Smooth muscle cell of the brain vasculature (primary cell): ENCODE data around the gene COL4A6.
"Not testable (repeated sequence)": the region's sequence is repeated elsewhere in the genome, so short reads cannot be mapped to it uniquely, and the experiment has no call there.

ENCODE experiments used
- DNase-seq: peaks from one replicate; pipeline ENCODE4 v3.0.0-alpha.2; 2012; ENCODE audit warnings: low read depth, low spot score

The COL4A6 gene

DNA sequence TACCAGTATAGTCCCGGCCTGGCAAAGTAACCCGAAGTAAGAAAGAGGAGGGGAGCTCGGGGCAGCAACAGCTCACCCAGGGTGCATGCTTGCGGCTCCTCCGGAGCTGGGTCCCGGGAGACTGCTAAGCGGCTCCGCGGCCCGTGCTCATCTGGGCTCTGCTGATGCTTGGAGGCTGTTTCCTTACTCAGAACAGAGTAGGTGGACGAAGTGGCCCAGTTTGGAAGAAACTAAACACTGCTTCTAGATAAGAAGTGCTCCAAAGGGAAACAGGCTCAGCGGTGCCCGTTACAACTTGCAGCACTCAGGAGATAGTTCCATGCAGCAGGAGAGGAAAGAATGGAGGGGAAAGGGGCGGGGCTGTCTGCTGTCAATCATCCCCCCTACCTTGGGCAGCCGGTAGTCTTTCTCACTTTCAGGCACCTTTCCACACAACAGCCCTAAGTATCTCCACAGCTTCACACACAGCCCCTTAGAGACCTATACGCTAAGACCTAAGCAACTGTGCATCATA, at the start of gene COL4A6:
TSS of gene COL4A6 (minus strand) at position 313 of the 514 bp plus-strand sequence. CDS start at position 87, 226 bp downstream.
- no peak for DNase-seq

DNA sequence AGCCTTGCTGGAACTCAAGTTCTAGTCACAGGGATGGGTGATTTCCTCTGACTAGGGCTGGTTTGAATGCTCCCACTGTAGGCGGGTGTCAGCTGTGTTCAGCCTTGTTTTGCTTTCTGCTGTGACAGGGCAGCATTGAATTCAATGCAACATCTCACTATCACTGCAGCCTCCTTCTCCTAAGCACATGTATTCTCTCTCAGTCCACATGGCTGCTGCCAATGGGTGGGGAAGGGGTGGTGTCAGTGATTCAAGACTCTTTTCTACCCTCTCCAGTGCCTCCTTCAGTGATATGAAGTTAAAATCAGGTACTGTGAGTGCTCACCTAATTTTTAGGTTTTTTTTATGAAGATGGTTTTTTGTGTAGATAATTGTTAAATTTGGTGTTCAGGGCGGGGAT, 47.7 kb upstream of the COL4A6 start:
- no peak for DNase-seq

DNA sequence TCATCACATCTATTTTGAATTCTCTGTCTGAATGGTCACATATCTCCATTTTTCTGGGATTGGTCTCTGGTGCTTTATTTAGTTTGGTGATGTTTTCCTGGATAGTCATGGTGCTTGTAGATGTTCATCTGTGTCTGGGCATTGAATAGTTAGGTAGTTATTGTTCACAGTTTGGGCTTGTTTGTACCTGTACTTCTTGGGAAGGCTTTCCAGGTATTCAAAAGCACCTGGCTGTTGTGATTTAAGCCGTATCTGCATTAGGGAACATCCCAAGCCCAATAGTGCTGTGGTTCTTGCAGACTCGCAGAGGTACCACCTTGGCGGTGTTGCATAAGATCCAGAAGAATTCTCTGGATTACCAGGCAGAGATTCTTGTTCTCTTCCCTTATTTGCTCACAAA, 46.0 kb upstream of the COL4A6 start:
- no peak for DNase-seq

DNA sequence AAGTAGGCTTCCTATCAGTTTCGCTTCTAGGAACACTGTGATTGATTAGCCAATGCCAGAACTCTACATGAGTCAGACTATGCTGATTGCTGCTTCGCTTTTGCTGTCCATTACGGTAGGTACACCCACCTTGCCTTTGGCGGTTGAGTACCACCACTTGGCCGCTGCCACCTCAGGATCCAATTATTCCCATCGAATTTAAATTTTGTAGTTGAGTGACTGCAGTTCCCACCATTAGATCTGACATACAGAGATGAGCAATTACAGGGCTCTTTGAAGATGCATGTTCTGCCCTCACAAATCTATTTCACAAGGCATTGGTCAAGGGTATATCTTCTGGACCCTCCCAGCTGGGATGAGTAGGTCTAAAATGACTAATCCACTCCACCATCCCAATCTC, 43.3 kb upstream of the COL4A6 start:
- DNase-seq = not testable (repeated sequence)

DNA sequence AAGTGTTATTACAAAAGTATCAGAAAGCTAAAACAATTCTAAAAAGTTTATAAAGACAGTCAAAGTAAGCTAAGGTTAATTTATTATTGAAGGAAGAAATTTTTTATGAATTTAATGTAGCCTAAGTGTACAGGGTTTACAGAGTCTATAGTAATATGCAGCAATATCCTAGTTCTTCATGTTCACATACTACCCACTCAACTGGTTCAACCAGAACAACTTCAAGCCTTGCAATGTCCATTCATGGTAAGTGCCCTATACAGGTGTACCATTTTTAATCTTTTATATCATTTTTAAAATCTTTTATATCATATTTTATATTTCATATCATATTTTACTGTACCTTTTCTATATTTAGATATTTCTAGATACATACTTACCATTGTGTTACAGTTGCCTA, 35.8 kb upstream of the COL4A6 start:
- no peak for DNase-seq

DNA sequence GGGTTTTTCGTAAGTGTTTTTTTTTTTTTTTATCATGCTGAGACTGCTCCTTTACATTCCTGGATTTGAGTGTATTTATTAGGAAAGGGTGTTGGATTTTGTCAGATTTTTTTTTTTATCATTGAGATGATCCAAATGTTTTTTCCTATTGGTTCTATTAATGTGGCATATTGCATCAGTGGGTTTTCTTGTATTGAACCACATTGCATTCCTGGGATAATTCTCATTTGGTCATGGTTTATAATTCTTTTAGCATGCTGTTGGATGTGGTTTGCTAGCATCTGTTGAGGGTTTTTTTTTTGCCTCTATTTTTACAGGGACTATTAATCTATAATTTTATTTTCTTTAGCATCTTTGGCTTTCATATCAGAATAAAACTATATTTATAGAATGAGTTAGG, 30.3 kb upstream of the COL4A6 start:
- DNase-seq = no peak

DNA sequence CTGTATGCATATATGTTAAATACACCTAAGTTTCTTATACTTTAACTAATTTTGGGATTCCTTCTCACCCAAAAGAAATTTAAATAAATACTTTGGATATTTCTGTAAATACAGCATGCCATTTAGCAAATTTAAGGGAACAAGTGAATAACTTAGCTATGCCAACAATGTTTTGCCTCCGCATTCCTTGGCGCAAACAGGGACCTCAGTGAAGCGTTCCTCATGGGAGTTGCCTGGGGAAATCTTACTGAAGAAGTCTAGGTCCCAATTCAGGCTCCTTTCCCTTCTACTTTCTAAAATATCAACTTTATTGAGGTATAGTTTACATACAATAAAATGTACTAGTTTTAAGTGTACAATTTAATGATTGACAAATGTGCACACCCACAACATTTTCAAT, 26.4 kb upstream of the COL4A6 start:
- no peak for DNase-seq

DNA sequence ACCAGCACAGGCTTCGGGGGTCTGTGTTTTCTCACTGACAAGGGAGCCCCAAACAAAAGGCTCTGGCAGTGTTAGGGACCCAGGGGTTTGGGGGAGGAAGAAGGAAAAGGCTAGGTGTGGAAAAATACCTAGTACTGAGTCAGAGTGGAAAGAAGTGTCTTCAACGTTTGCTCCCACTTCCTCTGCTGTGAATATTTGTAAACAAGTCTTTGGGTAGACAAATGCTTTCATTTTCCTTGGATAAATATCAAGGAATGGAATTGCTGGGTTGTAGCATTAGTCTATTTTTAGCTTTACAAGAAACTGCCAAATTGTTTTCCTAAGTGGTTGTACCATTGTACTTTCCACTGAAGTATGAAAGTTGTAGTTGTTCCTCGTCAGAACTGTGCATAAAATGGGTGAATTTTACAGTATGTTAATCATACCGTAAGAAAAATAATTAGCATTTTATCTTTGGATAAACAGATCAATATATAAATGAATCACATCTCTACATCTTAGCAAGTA, 18.8 kb upstream of the COL4A6 start:
- DNase-seq = no peak

DNA sequence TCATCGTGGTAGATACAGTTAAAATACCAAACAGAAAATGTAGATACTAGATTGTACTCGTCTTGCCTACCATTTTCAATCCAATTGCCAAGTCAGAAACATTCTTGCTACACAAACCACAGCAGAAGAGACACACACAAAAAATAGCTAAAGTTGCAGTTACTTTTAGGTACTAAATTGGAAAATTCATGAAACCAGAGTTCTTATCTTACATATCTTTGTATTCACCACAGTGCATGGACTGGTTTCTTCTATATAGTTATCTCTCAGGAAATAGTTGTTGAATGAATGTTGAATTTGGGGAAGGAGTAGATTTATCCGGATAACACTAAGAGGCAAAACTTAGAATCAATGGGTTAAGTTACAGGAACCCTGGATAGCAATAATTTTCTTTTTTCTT, 15.6 kb upstream of the COL4A6 start:
- DNase-seq = no peak

DNA sequence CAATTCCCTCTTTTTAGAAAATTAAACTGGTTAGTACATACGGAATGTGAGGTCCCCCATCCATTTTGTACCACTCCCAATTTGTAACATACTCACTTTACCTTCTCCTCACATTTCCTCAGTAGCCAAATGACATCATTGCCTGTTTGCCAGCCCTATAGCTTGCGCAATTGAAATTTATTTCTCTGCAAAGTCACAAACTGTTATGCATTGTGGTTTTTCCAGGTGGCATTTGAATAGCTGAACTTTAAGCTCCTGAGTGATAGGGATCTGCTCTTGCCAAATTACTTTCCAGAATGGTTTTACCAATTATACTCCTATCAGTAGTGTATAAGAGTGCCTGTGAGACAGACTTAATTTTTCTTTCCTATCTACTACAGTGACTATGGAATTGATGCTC, 9.1 kb upstream of the COL4A6 start:
- no peak for DNase-seq

DNA sequence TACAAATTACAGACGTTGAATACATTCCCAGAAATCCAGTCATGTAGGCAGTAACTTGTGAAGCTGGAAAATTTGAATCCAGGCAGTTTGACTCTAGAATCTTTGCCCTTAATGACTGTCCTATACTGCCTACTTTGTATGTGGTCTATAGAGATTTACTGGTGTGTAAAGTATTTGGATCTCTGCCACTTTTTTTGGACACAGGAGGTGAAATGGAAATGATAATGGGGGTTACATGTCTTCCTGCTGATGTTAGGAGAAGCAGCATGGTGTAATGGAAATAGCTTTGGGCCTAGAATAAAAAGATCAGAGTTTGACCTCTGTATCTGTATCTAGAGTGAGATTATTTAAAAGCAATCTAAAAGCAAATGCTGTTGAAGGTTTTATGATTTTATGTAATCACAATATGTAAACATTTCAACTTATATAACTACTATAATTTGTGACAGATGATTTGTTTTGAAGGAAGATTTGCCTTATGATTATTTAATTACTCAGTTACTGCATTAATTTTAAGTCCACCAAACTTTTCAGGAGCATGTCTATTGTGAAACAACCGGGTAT, 4.8 kb upstream of the COL4A6 start:
- no peak for DNase-seq

DNA sequence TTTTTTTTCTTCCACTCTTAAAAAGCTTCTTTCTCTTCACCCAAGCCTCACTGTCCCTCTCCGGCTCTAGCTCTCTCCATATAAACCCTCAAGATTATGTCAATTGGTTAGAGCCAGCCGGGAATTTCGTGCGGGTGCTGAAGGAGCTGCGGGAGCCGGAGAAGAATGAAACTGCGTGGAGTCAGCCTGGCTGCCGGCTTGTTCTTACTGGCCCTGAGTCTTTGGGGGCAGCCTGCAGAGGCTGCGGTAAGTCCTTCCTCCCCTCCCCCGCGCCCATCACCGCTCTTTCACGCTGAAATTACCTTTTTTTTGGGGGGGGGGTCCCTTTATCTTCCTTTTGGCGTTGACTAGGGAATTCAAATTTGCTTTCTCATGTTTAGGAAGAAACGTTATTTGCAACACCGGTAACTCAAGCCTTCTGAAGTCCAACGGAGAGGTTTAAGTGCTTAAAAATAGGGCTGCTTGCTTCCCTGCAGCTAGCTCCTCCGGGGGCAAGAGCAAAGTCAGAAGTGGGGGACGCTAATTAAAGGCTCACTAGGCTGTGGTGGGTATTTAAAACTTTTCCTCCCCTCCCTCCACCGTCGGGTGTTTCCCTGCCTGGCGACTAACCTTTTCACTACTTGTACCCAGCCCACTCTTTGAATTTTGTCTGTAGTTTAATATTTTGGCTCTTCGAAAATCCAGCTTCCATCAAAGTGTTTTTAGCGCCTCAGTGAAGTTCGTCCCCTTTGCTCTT, 1.9 kb upstream of the COL4A6 start:
- DNase-seq = no peak

DNA sequence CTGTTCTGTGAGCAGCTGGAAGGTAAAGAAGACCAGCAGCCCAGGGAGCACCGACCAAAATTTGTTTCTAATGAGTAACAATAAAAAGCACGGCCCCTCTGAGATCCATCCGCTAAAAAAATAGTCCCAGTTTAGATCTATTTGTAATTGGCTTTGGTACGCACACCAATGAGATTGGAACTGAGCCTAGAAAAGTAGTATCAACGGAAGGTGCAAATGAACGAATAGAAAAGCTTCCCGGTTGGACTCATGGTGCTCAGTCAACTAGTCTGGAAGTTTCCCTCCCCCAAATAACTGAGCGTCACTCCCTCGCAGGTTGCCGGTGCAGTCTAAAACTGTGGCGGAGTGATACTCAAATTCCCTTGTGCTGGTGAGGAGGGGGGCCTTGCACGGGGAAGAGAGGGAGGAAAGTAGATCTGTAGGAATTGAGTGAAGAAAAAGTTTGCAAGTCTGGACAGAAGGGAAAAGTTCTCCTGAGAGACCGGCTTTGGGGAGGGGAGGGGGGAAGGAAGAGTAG, 1.3 kb upstream of the COL4A6 start, which contains the start of gene COL4A5:
TSS of gene COL4A5 (plus strand) at position 413 of the 517 bp plus-strand sequence. CDS start 288 bp downstream, outside the sequence.
- DNase-seq = peak; percentile 43

DNA sequence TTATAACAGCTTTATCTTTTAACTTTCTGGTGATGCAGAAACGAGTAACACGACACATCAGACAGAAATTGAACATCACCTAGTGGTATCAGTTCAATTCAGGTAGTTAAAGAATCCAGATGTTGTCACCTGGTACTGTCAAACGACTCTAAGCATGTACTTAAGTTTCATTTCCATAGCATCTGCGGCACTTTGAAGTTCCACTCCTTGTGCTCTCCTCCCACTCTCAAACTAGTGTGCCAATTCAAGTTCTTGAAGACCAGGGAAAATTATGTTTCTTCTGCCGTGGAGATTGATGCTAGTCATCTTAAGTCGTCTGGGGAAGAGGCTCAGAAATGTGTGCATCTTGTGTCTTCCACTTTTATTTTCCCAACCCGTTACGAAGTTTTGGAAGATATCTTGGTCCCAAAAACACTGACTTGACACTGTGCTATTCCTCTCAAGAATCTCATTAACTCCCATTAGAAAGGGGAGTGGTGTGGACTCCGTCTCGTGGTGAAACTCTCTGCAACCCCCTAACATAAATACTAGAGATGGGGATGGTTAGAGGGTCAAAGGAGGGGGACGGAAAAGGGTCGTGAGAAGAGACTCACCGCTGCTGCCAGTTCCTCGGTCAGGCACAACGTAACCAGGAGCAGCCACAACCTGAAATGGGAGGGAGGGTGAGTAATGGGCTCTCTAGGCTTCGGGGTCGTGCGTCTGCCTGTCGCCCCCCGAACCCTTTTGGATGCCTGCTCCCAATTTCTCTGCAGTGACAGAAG, 693 bp downstream of the COL4A6 start:
- DNase-seq = no peak

DNA sequence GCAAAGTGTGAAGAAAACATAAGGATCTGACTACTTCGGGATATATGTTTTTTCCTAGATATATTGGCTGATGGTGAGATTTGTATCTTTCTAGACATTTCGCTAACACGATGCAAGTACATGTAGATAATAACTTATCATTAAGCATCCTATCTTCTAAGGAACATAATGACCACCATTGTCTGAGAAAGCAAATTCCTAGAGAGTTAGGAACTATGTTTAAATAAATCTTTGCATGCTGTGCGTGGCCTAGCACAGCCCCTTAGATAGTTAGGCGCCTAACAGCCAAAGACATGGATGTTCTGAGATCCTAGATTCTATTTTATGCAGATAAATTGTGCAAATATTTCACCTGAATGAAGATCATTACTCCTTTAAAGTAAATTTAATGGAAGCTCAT, 3.0 kb downstream of the COL4A6 start:
- no peak for DNase-seq

DNA sequence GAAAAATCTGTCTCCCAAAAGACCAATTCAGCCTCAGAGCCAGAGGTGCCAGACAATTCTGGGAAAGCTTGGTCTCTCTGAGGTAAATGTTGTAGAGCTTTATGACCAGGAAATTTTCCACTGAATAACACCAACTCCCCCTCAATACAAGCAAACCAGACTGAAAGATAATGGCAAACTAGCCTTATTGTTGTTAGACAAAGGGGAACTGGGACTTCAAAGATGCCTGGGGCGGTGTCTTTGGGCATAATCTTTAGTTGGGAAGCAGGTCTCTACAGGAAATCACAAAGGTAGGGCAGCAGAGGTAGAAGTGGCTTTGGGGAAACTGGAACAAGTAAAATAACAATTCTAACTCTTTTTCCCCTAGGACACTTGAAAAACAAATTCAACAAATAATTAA, 12.0 kb downstream of the COL4A6 start:
- no peak for DNase-seq

DNA sequence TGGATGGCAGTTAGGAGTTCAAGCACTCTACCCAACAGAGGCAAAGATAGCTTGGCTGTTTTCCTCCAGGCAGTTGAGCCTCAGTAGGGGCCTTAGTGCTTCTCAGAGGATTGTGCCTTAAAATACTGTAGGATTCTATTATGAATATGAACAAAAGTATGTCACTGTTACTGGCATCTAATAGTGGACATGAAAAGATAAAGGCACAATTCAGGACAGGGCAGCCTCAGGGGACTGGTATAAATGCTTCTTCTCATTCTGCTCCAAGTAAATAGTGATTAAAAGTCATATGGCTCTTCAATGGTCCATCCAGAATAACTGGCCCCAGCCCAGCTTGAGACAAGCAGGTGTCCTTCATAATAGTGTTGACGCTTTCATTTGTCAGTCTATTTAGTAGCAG, 17.7 kb downstream of the COL4A6 start:
- DNase-seq = no peak

DNA sequence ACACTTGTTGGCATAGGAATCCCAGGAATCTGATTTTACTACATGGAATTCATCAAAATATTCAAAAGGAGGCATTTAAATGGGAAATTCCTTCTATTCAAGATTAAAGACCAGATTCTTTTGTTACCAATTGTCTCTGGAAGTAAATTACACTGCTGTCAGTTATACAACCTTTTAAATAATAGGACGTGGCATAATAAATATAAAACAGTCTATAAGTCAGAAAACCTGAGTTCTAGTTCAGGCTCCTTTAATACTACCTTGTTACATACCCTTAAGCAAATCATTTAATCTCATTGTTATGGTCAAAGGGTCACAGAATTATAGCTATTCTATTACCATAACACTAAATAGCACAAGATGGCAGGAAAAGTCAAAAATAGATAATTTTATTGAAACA, 18.8 kb downstream of the COL4A6 start:
- DNase-seq = no peak

DNA sequence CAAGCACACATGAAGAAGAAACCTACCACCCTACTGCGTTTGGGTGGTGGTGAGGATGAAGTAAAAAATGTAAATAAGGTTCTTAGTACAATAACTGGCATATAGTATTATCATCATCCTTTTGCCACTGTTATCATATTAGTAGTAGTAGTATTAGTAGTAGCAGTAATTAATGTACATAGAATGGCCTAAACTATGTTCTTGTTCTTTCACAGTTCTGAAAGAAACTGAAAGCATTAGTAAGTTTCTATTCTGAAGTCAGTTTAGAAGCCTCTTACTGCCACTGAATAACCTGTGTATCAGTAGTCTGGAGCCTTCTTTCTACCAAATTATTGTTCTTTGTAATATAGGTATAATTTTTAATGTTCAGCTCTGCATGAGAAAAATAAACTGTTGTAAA, 21.0 kb downstream of the COL4A6 start:
- no peak for DNase-seq

DNA sequence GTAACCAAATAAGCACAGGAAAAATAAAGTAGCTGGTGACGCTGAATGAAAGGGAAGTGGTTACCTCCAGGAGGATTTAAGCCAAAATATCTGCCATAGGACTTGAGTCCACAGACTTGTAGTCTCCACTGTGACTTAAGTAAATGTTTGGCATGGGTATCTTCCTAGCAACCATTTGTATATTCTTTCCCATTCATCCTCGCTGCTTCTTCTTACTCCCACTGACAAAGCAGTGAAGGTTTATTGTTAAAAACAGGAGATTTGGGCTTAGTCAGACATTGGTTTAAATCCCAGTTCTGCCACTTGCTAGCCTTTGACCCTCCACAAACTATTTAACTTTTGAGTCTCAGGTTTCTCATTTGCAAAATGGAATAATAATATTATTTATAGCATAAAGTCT, 22.3 kb downstream of the COL4A6 start:
- DNase-seq = no peak

DNA sequence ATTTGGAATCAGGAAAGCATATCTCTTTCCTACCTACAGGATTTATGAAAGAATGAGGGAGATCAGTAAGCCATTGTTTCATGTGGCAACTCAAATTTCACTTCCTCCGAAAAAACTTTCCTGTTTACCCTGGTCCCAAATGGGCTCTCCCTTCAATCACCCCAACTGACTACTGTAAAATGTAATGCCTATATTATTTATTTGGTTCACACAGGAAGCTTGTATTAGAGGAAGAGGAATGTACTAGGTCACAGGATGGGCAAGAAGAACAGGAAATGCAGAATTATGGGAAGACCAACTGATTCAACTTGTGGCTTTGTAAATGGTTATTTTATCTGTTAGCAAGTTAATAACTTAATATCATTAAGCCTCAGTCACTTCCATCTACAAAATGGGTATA, 23.1 kb downstream of the COL4A6 start:
- no peak for DNase-seq

DNA sequence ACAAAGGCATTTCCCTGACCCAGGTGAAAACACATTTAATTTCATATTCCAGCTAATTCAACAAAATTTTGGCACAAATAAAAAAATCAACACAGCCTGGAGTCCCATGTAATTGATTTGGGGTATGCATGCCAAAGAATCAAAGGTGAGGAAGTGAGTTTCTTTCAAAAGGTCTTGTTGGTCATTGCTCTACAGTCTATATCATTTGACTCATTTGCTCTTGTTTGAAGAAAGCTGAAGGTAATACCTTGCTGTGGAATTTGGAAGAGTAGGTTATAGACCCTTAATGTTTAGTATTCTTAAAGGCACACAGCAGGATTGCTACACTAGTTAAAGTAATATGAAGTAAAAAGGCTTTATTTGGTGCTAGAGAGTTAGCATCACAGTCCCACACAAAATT, 25.4 kb downstream of the COL4A6 start:
- DNase-seq = no peak
